Neural progenitor cell (in vitro differentiated cells): Measurements from ENCODE around the gene C1QTNF7.

Source experiments
- EZH2 ChIP-seq: fragments of 200-600 bp; sonication (generic); IDR thresholded peaks from 2 replicates; pipeline ENCODE4 v1.6.1; 2017; ENCODE audit warnings: antibody characterized with exemption, mild to moderate bottlenecking, moderate library complexity
- EZH2phosphoT487 ChIP-seq: fragments of 200-600 bp; sonication (generic); IDR thresholded peaks from 2 replicates; pipeline ENCODE4 v1.6.1; 2017; ENCODE audit warnings: antibody characterized with exemption
- TF ChIP-seq, protein P1 (sequence below): fragments of 200-600 bp; sonication (generic); IDR thresholded peaks from 2 replicates; pipeline ENCODE4 v1.5.1; 2017; ENCODE audit warnings: antibody characterized with exemption, mild to moderate bottlenecking

- TF ChIP-seq, protein P1, sequence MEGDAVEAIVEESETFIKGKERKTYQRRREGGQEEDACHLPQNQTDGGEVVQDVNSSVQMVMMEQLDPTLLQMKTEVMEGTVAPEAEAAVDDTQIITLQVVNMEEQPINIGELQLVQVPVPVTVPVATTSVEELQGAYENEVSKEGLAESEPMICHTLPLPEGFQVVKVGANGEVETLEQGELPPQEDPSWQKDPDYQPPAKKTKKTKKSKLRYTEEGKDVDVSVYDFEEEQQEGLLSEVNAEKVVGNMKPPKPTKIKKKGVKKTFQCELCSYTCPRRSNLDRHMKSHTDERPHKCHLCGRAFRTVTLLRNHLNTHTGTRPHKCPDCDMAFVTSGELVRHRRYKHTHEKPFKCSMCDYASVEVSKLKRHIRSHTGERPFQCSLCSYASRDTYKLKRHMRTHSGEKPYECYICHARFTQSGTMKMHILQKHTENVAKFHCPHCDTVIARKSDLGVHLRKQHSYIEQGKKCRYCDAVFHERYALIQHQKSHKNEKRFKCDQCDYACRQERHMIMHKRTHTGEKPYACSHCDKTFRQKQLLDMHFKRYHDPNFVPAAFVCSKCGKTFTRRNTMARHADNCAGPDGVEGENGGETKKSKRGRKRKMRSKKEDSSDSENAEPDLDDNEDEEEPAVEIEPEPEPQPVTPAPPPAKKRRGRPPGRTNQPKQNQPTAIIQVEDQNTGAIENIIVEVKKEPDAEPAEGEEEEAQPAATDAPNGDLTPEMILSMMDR = no peak
- TF ChIP-seq EZH2 = no peak
- no peak for TF ChIP-seq EZH2phosphoT487
Measured at GRCh38 chr4:15466596-15466995, 38.8 kb downstream of the C1QTNF7 start.
